Measurements from ENCODE around the gene CSF2. TPM values are rescaled to one million over a fixed set of nuclear protein-coding genes. Genes with fewer than 3 reads are reported as not detected.

Gene CSF2
- total RNA-seq, 1 experiment from 2014 or later: 0.68 TPM

- Histone ChIP-seq H3K27me3 (replicated peaks) (peaks cover 5% of the 10 kb centered on the region; the same call in 1 of the 2 replicates), H3K27ac (no peak overlapping the region), H3K4me1 (replicated peaks) (no peaks in the 10 kb centered on the region), H3K36me3 (no peaks in the 10 kb centered on the region), H3K9me3 (replicated peaks) (no peaks in the 10 kb centered on the region), H3K4me3 (no peak overlapping the region)
- DNase-seq (ENCODE audit: low read depth in 1 of 2, low spot score in 2 of 2): no peak
These were observed 24.5 kb upstream of the CSF2 start for GRCh38 chr5:132049093-132049492.

- no peaks in the 10 kb centered on the region for H3K9me3 ChIP-seq (replicated peaks)
- H3K27me3 ChIP-seq (replicated peaks): peaks cover 5% of the 10 kb centered on the region; the same call in 1 of the 2 replicates
- no peaks in the 10 kb centered on the region for H3K4me1 ChIP-seq (replicated peaks)
- no peak overlapping the region for H3K27ac ChIP-seq
- H3K36me3 ChIP-seq: no peaks in the 10 kb centered on the region
- no peak for DNase-seq (ENCODE audit: low read depth in 1 of 2, low spot score in 2 of 2)
- H3K4me3 ChIP-seq: no peak overlapping the region
These were observed 24.0 kb upstream of the CSF2 start for GRCh38 chr5:132049559-132049958.

GRCh38 chr5:132050136-132050535 is 23.5 kb upstream of the CSF2 start:
- peak in 1 of 2 experiments; percentile 37 for DNase-seq (ENCODE audit: low read depth in 1 of 2, low spot score in 2 of 2)
- H3K27me3 ChIP-seq (replicated peaks): peaks cover 5% of the 10 kb centered on the region; the same call in 1 of the 2 replicates

GRCh38 chr5:132050661-132051552 is 22.7 kb upstream of the CSF2 start:
- Histone ChIP-seq H3K4me3 (no peak overlapping the region), H3K27me3 (replicated peaks) (peaks cover 5% of the 10 kb centered on the region; the same call in 1 of the 2 replicates), H3K9me3 (replicated peaks) (no peaks in the 10 kb centered on the region)

More at GRCh38 chr5:132050136-132050535, 23.5 kb upstream of the CSF2 start:
- Histone ChIP-seq H3K9me3 (replicated peaks) (no peaks in the 10 kb centered on the region), H3K27ac (no peak overlapping the region), H3K4me3 (no peak overlapping the region), H3K36me3 (no peaks in the 10 kb centered on the region), H3K4me1 (replicated peaks) (no peaks in the 10 kb centered on the region)

GRCh38 chr5:132052520-132052919 is 21.1 kb upstream of the CSF2 start:
- Histone ChIP-seq H3K9me3 (replicated peaks) (no peaks in the 10 kb centered on the region), H3K4me3 (no peak overlapping the region), H3K36me3 (no peaks in the 10 kb centered on the region), H3K27me3 (replicated peaks) (no peaks in the 10 kb centered on the region; the same call in 1 of the 2 replicates), H3K4me1 (replicated peaks) (no peaks in the 10 kb centered on the region), H3K27ac (no peak overlapping the region)
- DNase-seq (ENCODE audit: low read depth in 1 of 2, low spot score in 2 of 2): no peak

More at GRCh38 chr5:132050661-132051552, 22.7 kb upstream of the CSF2 start:
- H3K36me3 ChIP-seq: no peaks in the 10 kb centered on the region
- no peak overlapping the region for H3K27ac ChIP-seq
- DNase-seq (ENCODE audit: low read depth in 1 of 2, low spot score in 2 of 2): peak in 1 of 2 experiments; percentile 42
- no peaks in the 10 kb centered on the region for H3K4me1 ChIP-seq (replicated peaks)

- Histone ChIP-seq H3K27ac (no peak overlapping the region), H3K36me3 (no peaks in the 10 kb centered on the region), H3K4me3 (no peak overlapping the region), H3K4me1 (replicated peaks) (no peaks in the 10 kb centered on the region), H3K27me3 (replicated peaks) (no peaks in the 10 kb centered on the region; the same call in 1 of the 2 replicates), H3K9me3 (replicated peaks) (no peaks in the 10 kb centered on the region)
- DNase-seq (ENCODE audit: low read depth in 1 of 2, low spot score in 2 of 2): peak in 1 of 2 experiments; percentile 41
These were observed 20.1 kb upstream of the CSF2 start for GRCh38 chr5:132053483-132053882.

GRCh38 chr5:132054031-132054696 is 19.4 kb upstream of the CSF2 start:
- peak in 1 of 2 experiments; percentile 42 for DNase-seq (ENCODE audit: low read depth in 1 of 2, low spot score in 2 of 2)
- H3K9me3 ChIP-seq (replicated peaks): no peaks in the 10 kb centered on the region
- H3K27me3 ChIP-seq (replicated peaks): no peaks in the 10 kb centered on the region; the same call in 1 of the 2 replicates
- H3K4me1 ChIP-seq (replicated peaks): no peaks in the 10 kb centered on the region
- H3K27ac ChIP-seq: no peak overlapping the region
- no peak overlapping the region for H3K4me3 ChIP-seq
- H3K36me3 ChIP-seq: no peaks in the 10 kb centered on the region

- H3K4me1 ChIP-seq (replicated peaks): no peaks in the 10 kb centered on the region
- no peaks in the 10 kb centered on the region; the same call in 1 of the 2 replicates for H3K27me3 ChIP-seq (replicated peaks)
- H3K36me3 ChIP-seq: no peaks in the 10 kb centered on the region
- no peak for DNase-seq (ENCODE audit: low read depth in 1 of 2, low spot score in 2 of 2)
- H3K27ac ChIP-seq: no peak overlapping the region
- H3K9me3 ChIP-seq (replicated peaks): no peaks in the 10 kb centered on the region
- H3K4me3 ChIP-seq: no peak overlapping the region
These were observed 18.7 kb upstream of the CSF2 start for GRCh38 chr5:132054697-132055440.

GRCh38 chr5:132055441-132055807 is 18.2 kb upstream of the CSF2 start:
- no peaks in the 10 kb centered on the region; the same call in 1 of the 2 replicates for H3K27me3 ChIP-seq (replicated peaks)
- no peaks in the 10 kb centered on the region for H3K36me3 ChIP-seq
- no peaks in the 10 kb centered on the region for H3K9me3 ChIP-seq (replicated peaks)
- no peak overlapping the region for H3K27ac ChIP-seq
- H3K4me1 ChIP-seq (replicated peaks): no peaks in the 10 kb centered on the region
- no peak overlapping the region for H3K4me3 ChIP-seq
- no peak for DNase-seq (ENCODE audit: low read depth in 1 of 2, low spot score in 2 of 2)

- H3K4me3 ChIP-seq: no peak overlapping the region
- H3K36me3 ChIP-seq: no peaks in the 10 kb centered on the region
- H3K4me1 ChIP-seq (replicated peaks): no peaks in the 10 kb centered on the region
- peak in 1 of 2 experiments; percentile 41 for DNase-seq (ENCODE audit: low read depth in 1 of 2, low spot score in 2 of 2)
- H3K9me3 ChIP-seq (replicated peaks): no peaks in the 10 kb centered on the region
- H3K27ac ChIP-seq: no peak overlapping the region
- H3K27me3 ChIP-seq (replicated peaks): no peaks in the 10 kb centered on the region; the same call in 1 of the 2 replicates
These were observed 17.6 kb upstream of the CSF2 start for GRCh38 chr5:132055808-132056609.

GRCh38 chr5:132056610-132057497 is 16.7 kb upstream of the CSF2 start:
- H3K9me3 ChIP-seq (replicated peaks): no peaks in the 10 kb centered on the region
- H3K27ac ChIP-seq: no peak overlapping the region
- peak in 1 of 2 experiments; percentile 44 for DNase-seq (ENCODE audit: low read depth in 1 of 2, low spot score in 2 of 2)
- no peaks in the 10 kb centered on the region; the same call in 1 of the 2 replicates for H3K27me3 ChIP-seq (replicated peaks)
- no peaks in the 10 kb centered on the region for H3K4me1 ChIP-seq (replicated peaks)
- H3K36me3 ChIP-seq: no peaks in the 10 kb centered on the region
- no peak overlapping the region for H3K4me3 ChIP-seq

All from SJSA1 (cell line).